IMR-90 (cell line): ENCODE measurements around the gene RPS6KL1. TPM values are rescaled to one million over a fixed set of nuclear protein-coding genes. Genes with fewer than 3 reads are reported as not detected.

Experiments
- ATAC-seq: fragments of 200-7000 bp; cut with Tn5 transposase; 2 replicates; pipeline ENCODE4 v1.9.1; 2020; ENCODE audit warnings: low read depth, mild to moderate bottlenecking, moderate library complexity
- BruUV-seq: library from RNA; stranded (reverse); fragments of 400-500 nt; replicated peaks from 2 replicates; lab custom pipeline; 2021; lab: Mats Ljungman, UMichigan
- CTCF ChIA-PET: fragments of 300-600 bp; formaldehyde crosslinking; extraction: SDS; loops from one replicate; lab custom pipeline; 2021; ENCODE audit warnings: antibody characterized with exemption; lab: Yijun Ruan, JAX
- POLR2A ChIA-PET: fragments of 300-600 bp; sonication (Branson Sonifier 250); formaldehyde crosslinking; loops from one replicate; lab custom pipeline; 2022; ENCODE audit warnings: antibody characterized with exemption; ENCODE audit not compliant: unreplicated experiment; lab: Charles Lee
- DNase-seq: peaks from one replicate; pipeline ENCODE4 v3.0.0; 2013
- H2AFZ ChIP-seq: replicated peaks from 2 replicates; pipeline ENCODE3; 2013; ENCODE audit warnings: low read length, mild to moderate bottlenecking; ENCODE audit not compliant: poor library complexity
- H2AK5ac ChIP-seq: 2 replicates; pipeline ENCODE4 v1.6.1; 2013; ENCODE audit warnings: low read depth, low read length, inconsistent platforms
- H2AK9ac ChIP-seq: replicated peaks from 2 replicates; pipeline ENCODE3; 2013; ENCODE audit warnings: mild to moderate bottlenecking, low read depth, low read length, moderate library complexity; ENCODE audit not compliant: poor library complexity
- H2BK120ac ChIP-seq: 2 replicates; pipeline ENCODE4 v1.6.1; 2013; ENCODE audit warnings: low read depth, low read length, inconsistent platforms
- H2BK15ac ChIP-seq: 3 replicates; pipeline ENCODE4 v1.6.1; 2013; ENCODE audit warnings: low read depth, low read length, inconsistent platforms
- H2BK20ac ChIP-seq: 2 replicates; pipeline ENCODE4 v1.6.1; 2013; ENCODE audit warnings: low read depth, mild to moderate bottlenecking, inconsistent platforms, low read length, moderate library complexity
- H2BK5ac ChIP-seq: 2 replicates; pipeline ENCODE4 v1.6.1; 2013; ENCODE audit warnings: mild to moderate bottlenecking, low read depth, low read length, inconsistent platforms; ENCODE audit not compliant: poor library complexity, severe bottlenecking
- H3K14ac ChIP-seq: replicated peaks from 2 replicates; pipeline ENCODE4 v1.6.1; 2013; ENCODE audit warnings: low read depth, low read length, inconsistent platforms
- H3K18ac ChIP-seq: 2 replicates; pipeline ENCODE4 v1.6.1; 2013; ENCODE audit warnings: low read depth, low read length, control low read depth
- H3K23ac ChIP-seq: 2 replicates; pipeline ENCODE4 v1.6.1; 2013; ENCODE audit warnings: low read depth, low read length, inconsistent platforms
- H3K27ac ChIP-seq: 2 replicates; pipeline ENCODE4 v1.5.1; 2013; ENCODE audit warnings: mild to moderate bottlenecking, control low read depth, low read length; ENCODE audit not compliant: insufficient read depth
- H3K27me3 ChIP-seq: 2 replicates; pipeline ENCODE4 v1.6.1; 2013; ENCODE audit warnings: low read length; ENCODE audit not compliant: control insufficient read depth, insufficient read depth
- H3K36me3 ChIP-seq: 2 replicates; pipeline ENCODE4 v1.6.1; 2013; ENCODE audit warnings: low read length, mixed read lengths; ENCODE audit not compliant: control insufficient read depth, insufficient read depth
- H3K4ac ChIP-seq: 2 replicates; pipeline ENCODE4 v1.6.1; 2013; ENCODE audit warnings: low read depth, low read length, inconsistent platforms
- H3K4me1 ChIP-seq: 2 replicates; pipeline ENCODE4 v1.6.1; 2013; ENCODE audit warnings: low read length, mixed read lengths; ENCODE audit not compliant: control insufficient read depth, insufficient read depth
- H3K4me2 ChIP-seq: 2 replicates; pipeline ENCODE4 v1.6.1; 2013; ENCODE audit warnings: low read depth, mild to moderate bottlenecking, control low read depth, low read length, moderate library complexity
- H3K4me3 ChIP-seq: 2 replicates; pipeline ENCODE4 v1.5.1; 2013; ENCODE audit warnings: low read depth, mild to moderate bottlenecking, control low read depth, low read length, moderate library complexity; ENCODE audit not compliant: insufficient read depth
- H3K56ac ChIP-seq: 2 replicates; pipeline ENCODE4 v1.6.1; 2013; ENCODE audit warnings: low read length, inconsistent platforms; ENCODE audit not compliant: insufficient read depth; ENCODE audit errors: extremely low read depth
- H3K79me1 ChIP-seq, 2 experiments: 2 replicates each; pipeline ENCODE4 v1.6.1; 2013; ENCODE audit warnings: low read length in 2 of 2, inconsistent platforms in 1 of 2, low read depth in 1 of 2
- H3K9ac ChIP-seq: 2 replicates; pipeline ENCODE4 v1.6.1; 2013; ENCODE audit warnings: low read depth, low read length, control low read depth
- H3K9me1 ChIP-seq: 2 replicates; pipeline ENCODE4 v1.6.1; 2013; ENCODE audit warnings: low read length, inconsistent platforms; ENCODE audit not compliant: insufficient read depth
- H3K9me3 ChIP-seq: 2 replicates; pipeline ENCODE4 v1.6.1; 2013; ENCODE audit warnings: low read length; ENCODE audit not compliant: control insufficient read depth, insufficient read depth
- H4K20me1 ChIP-seq: 2 replicates; pipeline ENCODE4 v1.6.1; 2013; ENCODE audit warnings: low read length, inconsistent platforms; ENCODE audit not compliant: insufficient read depth
- H4K5ac ChIP-seq: 2 replicates; pipeline ENCODE4 v1.6.1; 2013; ENCODE audit warnings: mild to moderate bottlenecking, low read depth, low read length, control low read depth
- H4K8ac ChIP-seq, 2 experiments: 2 replicates each; pipeline ENCODE4 v1.6.1; 2013; ENCODE audit warnings: low read depth in 2 of 2, low read length in 2 of 2, control low read depth in 1 of 2, inconsistent platforms in 1 of 2
- H4K91ac ChIP-seq: 2 replicates; pipeline ENCODE4 v1.6.1; 2013; ENCODE audit warnings: low read depth, low read length, inconsistent platforms; ENCODE audit not compliant: insufficient read depth
- CHD1 ChIP-seq: IDR thresholded peaks from 2 replicates; pipeline ENCODE4 v1.6.1; 2012; ENCODE audit warnings: low read depth, low read length, improper control_type of control experiment
- FOS ChIP-seq: fragments of 150-350 bp; IDR thresholded peaks from 2 replicates; pipeline ENCODE4 v1.6.1; 2016; ENCODE audit warnings: low read depth, low read length
- MXI1 ChIP-seq: IDR thresholded peaks from 2 replicates; pipeline ENCODE4 v1.6.1; 2012; ENCODE audit warnings: low read depth, mild to moderate bottlenecking, low read length, moderate library complexity, borderline replicate concordance
- NFE2L2 ChIP-seq: fragments of 150-350 bp; IDR thresholded peaks from 2 replicates; pipeline ENCODE4 v1.6.1; 2016; ENCODE audit warnings: low read depth, mild to moderate bottlenecking, low read length
- WGBS, 2 experiments: methylation state at CpG; one replicate each; pipeline versions ENCODE4 v1.1.5 to v1.1.7; 2013; ENCODE audit warnings: missing lambda C conversion rate in 2 of 2; ENCODE audit not compliant: insufficient read length in 1 of 2; ENCODE audit errors: extremely low coverage in 2 of 2; 5-methylcytosine and 5-hydroxymethylcytosine counted together
- dilution Hi-C: fragments of 300-500 bp; cut with HindIII; formaldehyde crosslinking; loops from one replicate; pipeline ENCODE4 v1.14.3; 2018; ENCODE audit warnings: low sequenced_read_pairs; ENCODE audit not compliant: unreplicated experiment
- in situ Hi-C: fragments of 300-500 bp; cut with MboI; formaldehyde crosslinking; loops from 3 replicates; pipeline ENCODE4 v1.14.3; 2019; ENCODE audit warnings: low sequenced_read_pairs, inconsistent platforms, mixed read lengths
- intact Hi-C: fragments of 100-400 bp; cut with micrococcal nuclease; formaldehyde crosslinking; loops from 2 replicates; pipeline ENCODE4 v1.10.0; 2022
- polyA plus RNA-seq, 3 experiments: library from polyadenylated mRNA; depleted of rRNA; stranded (reverse); fragments of >200 nt; gene quantifications; 2 replicates each; pipeline ENCODE4 v1.2.3, GENCODE V29; 2012; ENCODE audit warnings: low replicate concordance in 1 of 3
- total RNA-seq: library from RNA; depleted of rRNA; stranded (reverse); fragments of >200 nt; gene quantifications from 2 replicates; pipeline ENCODE4 v1.2.3, GENCODE V29; 2012
- TF ChIP-seq, protein P1 (sequence below): fragments of 150-350 bp; IDR thresholded peaks from 2 replicates; pipeline ENCODE4 v1.6.1; 2016; ENCODE audit warnings: low read depth, mild to moderate bottlenecking, low read length, moderate library complexity, borderline replicate concordance

The RPS6KL1 gene
- total and polyA plus RNA-seq, 2 of the 4 experiments (the other 2 are of a cell fraction) = 0.72 to 1.7 TPM

- intact Hi-C loops = no loop called here
- Histone ChIP-seq H3K9ac (no peak overlapping the region), H3K79me1 (no peaks in the 10 kb centered on the region), H3K9me3 (no peaks in the 10 kb centered on the region), H4K91ac (no peak overlapping the region), H3K9me1 (0 out of 2 replicates have a peak, but pooled peaks cover 6% of the 10 kb centered on the region), H2BK5ac (no peak overlapping the region), H3K4me2 (peak overlapping the region; percentile 21; the same call in 1 of the 2 replicates), H4K5ac (no peak overlapping the region), H3K4ac (no peak overlapping the region), H2BK15ac (no peak overlapping the region), H2BK20ac (no peak overlapping the region), H3K18ac (no peak overlapping the region), H3K4me3 (no peak overlapping the region), H2AK5ac (no peak overlapping the region), H2BK120ac (no peak overlapping the region), H4K20me1 (no peaks in the 10 kb centered on the region), H3K14ac (no peak overlapping the region), H3K36me3 (no peaks in the 10 kb centered on the region), H2AK9ac (no peak overlapping the region), H2AFZ (peak overlapping the region; percentile 54), H3K27me3 (peaks cover 17% of the 10 kb centered on the region), H3K23ac (no peak overlapping the region), H3K27ac (no peak overlapping the region), H4K8ac (no peak overlapping the region), H3K4me1 (peaks cover 13% of the 10 kb centered on the region; the same call in 1 of the 2 replicates), H3K56ac (no peak overlapping the region)
- ATAC-seq = no peak
- in situ Hi-C loops = no loop called here
- no peak for TF ChIP-seq MXI1
- no peak for TF ChIP-seq CHD1
- TF ChIP-seq FOS = no peak
- TF ChIP-seq, protein P1, sequence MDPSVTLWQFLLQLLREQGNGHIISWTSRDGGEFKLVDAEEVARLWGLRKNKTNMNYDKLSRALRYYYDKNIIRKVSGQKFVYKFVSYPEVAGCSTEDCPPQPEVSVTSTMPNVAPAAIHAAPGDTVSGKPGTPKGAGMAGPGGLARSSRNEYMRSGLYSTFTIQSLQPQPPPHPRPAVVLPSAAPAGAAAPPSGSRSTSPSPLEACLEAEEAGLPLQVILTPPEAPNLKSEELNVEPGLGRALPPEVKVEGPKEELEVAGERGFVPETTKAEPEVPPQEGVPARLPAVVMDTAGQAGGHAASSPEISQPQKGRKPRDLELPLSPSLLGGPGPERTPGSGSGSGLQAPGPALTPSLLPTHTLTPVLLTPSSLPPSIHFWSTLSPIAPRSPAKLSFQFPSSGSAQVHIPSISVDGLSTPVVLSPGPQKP = no peak
- no peak for TF ChIP-seq NFE2L2
- POLR2A ChIA-PET = interaction anchor here (1.0 kb wide), 1 partner anchor 13 kb away, joined by 3 read pairs; no protein-coding TSS in a partner anchor
- DNase-seq = no peak
- BruUV-seq = no TSS peak
- dilution Hi-C loops = no loop called here
- WGBS, 2 experiments = 24% methylated on average over 4 of the region's 18 CpGs; no CpG with 5 or more reads in 1 of the 2 experiments
- CTCF ChIA-PET = no interaction called here
These were observed 31.3 kb upstream of the RPS6KL1 start for GRCh38 chr14:74954232-74954946.
